HG03378 (cell line): ENCODE results near the gene CAMK2A.

Experiments used
- ATAC-seq: cut with Tn5 transposase; IDR thresholded peaks from one replicate; pipeline ENCODE4 v1.9.1; 2021; ENCODE audit warnings: mild to moderate bottlenecking, moderate library complexity; ENCODE audit not compliant: unreplicated experiment

Gene CAMK2A

GRCh38 chr5:150289551-150290390 is at the start of gene CAMK2A:
Gene CAMK2A, minus strand, starts transcription at chr5:150289773. Its CDS starts 148 bp downstream, at chr5:150289625.
- ATAC-seq = no peak

GRCh38 chr5:150339165-150339564 is 49.6 kb upstream of the CAMK2A start:
- ATAC-seq = no peak

DNA sequence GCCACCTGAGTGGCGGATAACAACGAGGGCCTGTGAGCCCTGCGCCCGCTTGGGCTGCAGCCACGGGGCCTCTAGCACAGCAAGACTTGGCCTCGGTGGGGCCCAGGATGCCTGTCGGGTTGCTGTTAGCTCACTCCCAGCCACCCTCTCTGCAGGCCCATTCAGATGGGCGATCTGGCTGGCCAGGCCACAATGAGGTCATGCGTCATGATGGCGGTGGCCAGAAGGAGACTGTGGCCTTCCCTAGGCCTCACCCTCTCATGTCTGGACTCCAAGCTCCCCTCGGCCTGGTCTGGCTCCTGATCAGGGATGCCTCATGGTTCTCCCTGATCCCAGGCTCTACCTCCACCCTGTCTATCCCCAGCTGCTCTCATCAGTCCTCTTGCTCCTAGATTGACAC is 49.0 kb upstream of the CAMK2A start:
- no peak for ATAC-seq

GRCh38 chr5:150335778-150336177 is 46.2 kb upstream of the CAMK2A start:
- ATAC-seq = no peak

DNA sequence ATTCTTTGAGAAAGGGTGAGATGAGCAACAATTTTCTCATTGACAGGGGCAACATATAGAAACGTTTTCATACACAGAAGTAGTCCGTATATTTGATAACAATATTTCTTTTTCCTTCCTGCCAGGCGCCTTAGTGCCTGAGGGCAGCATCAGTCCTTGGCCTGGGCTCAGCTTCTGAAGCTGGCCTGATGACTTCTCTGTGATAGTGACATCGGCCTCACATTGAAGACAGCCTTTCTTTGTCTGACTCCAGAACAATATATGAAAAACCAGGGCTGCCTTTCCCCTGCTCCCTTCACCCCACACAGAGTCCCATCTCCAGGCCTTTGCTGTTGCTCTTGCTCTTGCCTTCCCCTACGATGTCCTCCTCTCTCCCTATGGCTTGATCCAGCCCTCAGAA is 43.8 kb upstream of the CAMK2A start:
- ATAC-seq = no peak

- ATAC-seq = no peak
Observed at GRCh38 chr5:150329881-150330876, 40.6 kb upstream of the CAMK2A start.

DNA sequence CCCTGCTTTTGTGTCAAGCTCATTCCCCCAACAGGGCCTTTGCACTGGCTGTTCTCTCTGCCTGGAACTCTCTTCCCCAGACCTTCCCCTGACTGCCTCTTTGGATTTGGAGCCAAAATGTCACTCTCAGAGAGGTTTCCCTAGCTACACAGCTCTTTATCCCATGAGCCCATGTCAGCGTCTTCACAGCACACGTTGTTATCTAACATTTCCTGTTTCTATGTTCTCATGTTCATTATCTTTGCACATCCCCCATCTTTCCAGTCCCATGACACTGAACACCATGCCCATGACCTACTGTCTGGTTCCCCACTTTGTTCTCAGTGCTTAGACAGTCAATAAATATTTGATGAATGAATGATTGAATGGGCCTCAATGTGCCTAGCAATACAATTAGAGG is 39.5 kb upstream of the CAMK2A start:
- no peak for ATAC-seq

- ATAC-seq = no peak
Observed at GRCh38 chr5:150328515-150328914, 38.9 kb upstream of the CAMK2A start.

DNA sequence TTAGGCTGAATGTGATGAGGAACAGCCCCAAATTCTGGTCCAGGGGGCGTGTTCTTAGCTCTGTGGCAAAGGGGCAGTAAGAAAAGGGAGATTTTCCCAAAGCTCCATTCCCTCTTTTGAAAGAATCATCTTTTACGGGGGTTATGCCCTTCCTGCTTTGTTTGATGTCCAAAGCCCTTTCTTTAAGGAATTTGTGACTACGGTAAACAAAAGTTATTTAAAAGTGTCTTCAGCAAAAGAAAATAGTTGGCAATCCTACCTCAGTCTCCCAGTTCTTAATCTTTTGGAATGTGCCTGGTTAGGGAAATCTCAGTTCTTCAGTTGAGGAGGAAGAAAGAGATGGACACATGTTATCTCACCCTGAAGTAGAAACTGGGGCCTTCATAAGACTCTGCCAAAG is 37.6 kb upstream of the CAMK2A start:
- no peak for ATAC-seq

DNA sequence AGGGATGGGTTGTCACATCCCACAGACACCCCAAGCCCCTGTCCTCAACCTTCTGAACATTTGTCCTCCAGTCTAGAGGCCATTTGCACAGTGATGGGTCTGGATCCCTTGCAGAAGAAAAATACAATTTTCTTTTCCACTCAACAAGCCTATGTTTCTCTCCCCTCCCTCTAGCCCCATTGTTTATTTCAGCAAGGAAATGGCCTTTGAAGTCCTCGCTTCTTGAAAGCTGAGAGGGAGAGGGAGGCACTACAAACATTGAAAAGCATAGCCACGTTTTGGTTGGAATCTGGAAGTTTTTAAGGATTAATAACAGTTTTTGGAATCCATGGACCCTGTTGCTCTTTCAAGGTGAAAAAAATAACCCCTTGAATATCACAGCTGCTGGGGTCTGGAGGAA is 37.1 kb upstream of the CAMK2A start:
- no peak for ATAC-seq

- no peak for ATAC-seq
Observed at GRCh38 chr5:150325426-150325825, 35.9 kb upstream of the CAMK2A start.

DNA sequence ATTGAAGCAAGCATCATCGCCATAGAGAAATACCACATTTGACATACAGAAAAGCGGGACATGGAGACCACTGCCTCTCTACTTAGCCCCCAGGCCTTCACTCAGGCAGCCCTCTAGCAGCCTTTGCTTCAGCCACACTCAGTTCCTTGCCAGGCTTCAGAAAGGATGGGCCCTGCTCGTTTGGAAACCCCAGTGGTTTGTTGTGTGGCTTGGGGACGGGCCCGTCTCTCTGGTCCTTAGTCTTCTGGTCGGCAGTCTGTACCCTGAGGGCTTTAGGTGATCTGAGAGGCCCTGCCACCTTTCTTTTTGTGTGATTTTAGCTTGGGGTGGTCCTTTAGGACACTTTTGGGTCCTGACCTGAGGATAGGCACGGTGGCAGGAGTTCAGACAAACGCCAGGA is 34.2 kb upstream of the CAMK2A start:
- ATAC-seq = no peak

DNA sequence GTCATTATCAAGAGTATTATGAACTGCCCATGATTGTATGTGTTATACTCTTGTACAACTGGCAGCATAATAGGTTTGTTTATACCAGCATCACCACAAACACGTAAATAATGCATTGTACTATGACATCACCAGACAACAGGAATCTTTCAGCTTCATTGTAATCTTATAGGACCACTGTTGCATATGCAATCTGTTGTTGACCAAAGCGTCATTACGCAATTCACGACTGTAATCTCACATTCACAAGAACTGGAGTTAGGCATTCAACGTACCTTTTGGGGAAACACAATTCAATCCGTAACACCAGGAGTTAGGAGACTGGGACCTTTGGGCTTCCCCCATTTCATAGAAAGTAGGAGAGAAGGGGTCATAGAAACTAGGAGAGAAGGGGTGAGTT is 33.5 kb upstream of the CAMK2A start:
- ATAC-seq = no peak

DNA sequence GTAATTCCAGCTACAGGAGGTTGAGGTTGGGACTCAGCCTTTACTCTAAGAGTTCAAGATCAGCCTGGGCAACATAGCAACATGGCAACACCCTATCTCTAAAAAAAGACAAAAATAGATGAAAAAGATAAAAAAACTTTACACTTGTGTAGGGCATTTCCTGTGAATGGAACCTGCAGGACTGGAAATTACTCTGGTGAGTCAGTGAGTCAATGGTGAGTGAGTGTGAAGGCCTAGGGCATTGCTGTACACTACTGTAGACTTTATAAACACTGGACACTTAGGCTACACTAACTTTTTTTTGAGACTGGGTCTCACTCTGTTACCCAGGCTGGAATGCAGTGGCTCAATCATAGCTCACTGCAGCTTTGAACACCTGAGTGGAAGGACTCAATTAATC is 32.6 kb upstream of the CAMK2A start:
- ATAC-seq = no peak

- ATAC-seq = no peak
Observed at GRCh38 chr5:150321784-150322183, 32.2 kb upstream of the CAMK2A start.

DNA sequence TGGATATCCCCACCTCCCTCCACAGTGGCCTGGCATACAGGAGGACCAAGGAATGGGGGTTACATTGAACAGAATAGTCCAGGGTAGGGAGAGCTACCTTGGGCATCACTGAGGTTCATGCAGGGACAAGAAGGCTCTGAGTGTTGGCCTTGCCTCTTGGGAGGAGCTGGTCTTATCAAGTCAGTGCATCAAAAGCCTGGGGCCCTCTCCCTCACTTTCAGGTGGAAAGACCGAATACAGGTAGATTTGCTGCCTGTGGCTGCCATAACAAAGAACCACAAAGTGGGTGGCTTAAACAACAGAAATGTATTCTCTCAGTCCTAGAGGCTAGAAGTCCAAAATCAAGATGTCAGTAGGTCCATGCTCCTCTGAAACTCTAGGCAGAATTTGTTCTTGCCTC is 31.6 kb upstream of the CAMK2A start:
- ATAC-seq = no peak

DNA sequence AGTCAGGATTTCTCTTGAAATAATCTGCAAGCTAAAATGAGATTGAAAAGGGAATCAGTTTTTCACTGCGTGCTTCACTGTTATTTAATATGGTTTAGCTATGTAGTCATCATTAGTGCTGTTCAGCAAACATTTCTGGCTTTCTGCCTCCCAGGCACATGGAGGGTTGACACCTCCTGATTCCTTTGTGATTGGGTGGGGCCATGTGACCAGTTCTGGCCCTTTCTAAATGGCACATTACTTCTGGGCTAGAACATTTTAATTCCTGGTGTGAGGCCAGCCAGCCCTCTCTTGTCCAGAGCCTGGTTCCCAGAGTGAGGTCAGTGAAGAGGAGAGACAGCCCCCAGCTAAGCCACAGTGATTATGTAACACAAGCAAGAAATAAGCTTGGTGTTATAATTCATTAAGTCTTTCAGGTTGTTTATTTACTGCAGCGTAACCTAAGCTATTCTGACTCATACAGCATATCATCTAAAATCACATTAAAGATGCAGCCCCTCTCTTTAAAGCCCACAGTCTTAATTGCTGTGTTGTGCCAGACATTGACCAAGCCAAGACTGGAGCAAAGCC is 30.6 kb upstream of the CAMK2A start:
- no peak for ATAC-seq

DNA sequence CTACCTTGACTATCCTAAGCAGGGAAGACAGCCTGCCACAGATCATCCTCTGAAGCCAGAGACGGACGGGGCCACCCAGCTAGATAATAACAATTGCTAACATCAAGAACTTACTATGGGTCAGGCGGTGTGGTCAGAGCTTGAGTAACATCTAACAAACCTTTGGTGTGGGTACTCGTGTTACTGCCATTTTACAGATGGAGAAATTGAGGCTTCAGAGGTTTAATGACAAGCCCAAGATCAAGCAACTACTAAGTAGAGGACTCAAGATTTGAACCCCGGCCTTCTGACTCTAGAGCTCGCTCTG is 29.9 kb upstream of the CAMK2A start:
- no peak for ATAC-seq

GRCh38 chr5:150318613-150319483 is 29.3 kb upstream of the CAMK2A start:
- no peak for ATAC-seq
